GM21737 (cell line): ENCODE data around the gene PCMT1.
"Not testable (repeated sequence)": the region's sequence is repeated elsewhere in the genome, so short reads cannot be mapped to it uniquely, and the experiment has no call there.

Source experiments
- ATAC-seq: cut with Tn5 transposase; IDR thresholded peaks from one replicate; pipeline ENCODE4 v1.9.1; 2021; ENCODE audit warnings: mild to moderate bottlenecking, moderate library complexity; ENCODE audit not compliant: unreplicated experiment

Gene PCMT1

DNA sequence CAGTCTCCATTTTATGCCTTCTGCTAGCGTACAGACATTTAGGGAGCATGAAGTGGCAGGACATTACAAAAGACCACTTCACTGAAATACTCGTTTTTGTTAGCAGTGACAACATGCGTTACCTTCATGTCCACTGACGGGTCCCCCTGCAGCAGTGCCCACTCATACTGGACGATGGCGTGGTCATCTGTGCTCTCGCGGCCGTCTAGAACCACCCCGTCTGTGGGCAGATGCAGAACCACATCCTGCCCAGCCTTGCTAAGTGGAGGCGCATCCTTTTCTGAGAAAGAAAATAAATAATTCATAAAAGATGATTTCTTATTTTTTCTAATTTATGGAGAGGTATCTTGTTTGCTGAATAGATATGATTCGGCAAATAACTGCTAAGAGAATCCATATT is 103.3 kb downstream of the PCMT1 start:
- ATAC-seq = no peak

DNA sequence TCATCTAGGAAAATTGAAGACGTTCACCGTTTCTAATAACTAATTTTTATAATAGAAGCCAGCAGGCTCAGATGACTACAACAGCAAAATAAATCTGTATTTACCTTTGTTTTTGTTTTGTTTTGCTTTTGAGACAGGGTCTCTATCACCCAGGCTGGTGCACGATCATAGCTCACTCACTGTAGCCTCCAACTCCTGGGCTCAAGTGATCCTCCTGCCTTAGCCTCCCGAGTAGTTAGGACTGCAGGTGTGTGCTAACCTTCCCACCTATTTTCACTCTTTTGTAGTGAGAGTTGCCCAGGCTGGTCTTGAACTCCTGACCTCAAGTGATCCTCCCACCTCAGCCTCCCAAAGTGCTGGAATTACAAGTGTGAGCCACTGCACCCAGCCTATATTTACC is 104.5 kb downstream of the PCMT1 start:
- ATAC-seq = not testable (repeated sequence)

DNA sequence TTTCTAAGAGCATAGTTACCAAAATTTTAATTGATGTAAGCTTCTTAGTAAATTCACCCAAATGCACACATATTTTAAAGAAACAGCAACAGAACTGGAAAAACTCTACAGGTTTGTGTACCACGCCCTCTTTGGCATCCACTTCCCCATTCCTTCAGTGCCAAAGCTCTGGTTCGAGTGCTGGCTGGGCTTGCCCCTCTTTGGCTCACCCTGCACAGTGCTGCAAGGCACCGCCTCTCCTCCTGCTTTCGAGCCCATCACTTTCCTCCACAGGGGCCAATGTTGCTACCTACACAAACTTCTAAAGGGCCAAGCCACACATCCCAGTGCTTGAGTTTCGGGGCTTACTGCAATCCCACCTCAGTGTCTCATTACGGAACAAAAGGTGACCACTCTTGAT is 105.0 kb downstream of the PCMT1 start:
- no peak for ATAC-seq

DNA sequence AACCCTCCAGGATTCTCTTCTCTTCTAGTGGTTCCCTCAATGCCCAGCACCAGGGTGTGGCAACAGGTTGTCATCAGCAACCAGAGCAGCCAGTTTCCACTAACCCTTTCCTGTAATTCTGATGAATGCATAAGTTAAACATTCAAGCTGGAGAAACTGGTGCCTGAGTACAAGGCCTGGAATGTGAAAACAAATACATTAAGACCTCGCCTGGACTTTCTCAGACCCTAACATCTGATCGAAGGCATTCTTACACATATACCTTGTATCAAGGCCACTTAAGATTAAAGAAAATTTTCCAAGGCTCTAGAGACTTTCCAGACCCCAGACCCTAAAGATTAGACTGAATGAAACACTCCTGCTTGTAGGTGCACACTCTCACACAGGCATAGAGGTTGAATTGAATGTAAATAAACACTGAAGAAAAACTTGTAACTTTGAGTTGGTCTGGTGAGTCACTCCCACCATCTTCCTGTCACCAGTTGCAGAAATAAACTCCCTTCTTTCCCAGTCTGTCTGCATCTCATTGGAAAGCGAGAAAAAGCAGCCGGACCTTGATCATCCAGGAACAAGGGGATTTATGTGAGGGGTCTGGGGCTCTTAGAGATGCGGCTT is 105.6 kb downstream of the PCMT1 start:
- no peak for ATAC-seq

DNA sequence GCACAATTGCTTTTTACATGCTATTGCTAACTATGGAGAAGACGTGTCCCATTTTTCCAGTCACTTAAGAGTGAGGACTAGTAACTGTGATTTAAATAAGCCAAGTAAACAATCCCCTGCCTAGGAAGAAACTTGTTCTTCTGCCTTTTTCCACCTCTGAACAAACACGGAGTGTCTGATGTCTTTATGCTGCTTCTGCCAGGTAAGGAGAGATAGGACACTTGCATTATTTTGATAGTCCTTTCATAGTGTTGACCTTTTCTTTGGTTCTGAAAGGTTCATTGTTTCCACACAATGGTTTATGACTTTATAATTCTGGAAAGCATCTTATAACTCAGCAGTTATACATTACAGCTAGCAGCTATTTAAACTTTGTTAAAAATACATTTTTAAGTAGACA is 106.2 kb downstream of the PCMT1 start:
- ATAC-seq = no peak

DNA sequence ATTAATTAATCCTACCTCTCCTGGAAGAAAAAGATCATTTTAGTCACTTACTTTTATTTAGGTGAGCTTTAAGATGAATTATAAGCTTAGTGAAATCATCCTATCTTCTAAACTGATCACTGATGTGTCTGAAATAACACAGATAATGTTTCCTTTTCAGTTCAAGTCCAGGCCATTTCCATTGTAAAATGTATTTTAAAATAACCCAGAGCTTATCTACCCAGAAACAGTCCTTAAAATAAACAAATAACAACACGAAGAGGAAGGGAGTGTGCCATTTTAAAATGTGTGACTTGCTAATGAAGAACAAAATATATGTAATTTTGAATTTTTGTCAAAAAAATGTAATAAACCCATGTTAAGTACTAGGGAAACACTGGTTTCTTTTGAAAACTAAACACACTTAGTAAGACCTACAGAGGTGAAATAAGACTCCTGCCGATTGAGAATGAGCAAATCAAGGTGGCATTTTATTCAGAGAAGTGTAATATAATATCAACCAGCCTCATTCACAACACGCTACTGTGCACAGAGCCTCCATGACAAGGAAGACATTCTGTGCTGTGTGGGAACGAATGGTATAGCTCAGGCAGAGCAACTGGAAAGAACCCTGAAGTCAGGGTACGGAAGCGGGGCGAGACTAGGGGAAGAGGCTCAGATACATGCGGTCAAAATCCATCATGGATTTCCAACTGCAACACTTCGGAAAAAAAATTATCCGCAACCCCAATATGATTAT is 106.9 kb downstream of the PCMT1 start:
- ATAC-seq = no peak

DNA sequence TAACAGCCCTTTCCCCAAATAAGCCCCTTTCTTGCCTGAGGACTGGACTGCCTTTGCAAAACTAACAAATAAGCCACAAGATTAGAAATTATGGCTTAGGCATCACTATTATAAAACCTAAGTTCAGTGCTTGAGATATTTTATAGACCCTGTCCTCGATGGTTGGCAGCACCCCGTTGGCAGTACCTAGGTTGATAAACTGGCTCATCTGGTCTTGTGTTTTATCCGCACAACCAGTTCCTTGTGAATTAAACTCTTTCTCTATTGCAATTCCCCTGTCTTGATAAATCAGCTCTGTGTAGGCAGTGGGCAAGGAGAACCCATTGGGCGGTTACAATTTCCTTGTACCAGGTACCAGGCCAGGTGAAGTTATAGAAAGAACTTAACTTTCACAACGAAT is 108.0 kb downstream of the PCMT1 start:
- ATAC-seq = no peak

DNA sequence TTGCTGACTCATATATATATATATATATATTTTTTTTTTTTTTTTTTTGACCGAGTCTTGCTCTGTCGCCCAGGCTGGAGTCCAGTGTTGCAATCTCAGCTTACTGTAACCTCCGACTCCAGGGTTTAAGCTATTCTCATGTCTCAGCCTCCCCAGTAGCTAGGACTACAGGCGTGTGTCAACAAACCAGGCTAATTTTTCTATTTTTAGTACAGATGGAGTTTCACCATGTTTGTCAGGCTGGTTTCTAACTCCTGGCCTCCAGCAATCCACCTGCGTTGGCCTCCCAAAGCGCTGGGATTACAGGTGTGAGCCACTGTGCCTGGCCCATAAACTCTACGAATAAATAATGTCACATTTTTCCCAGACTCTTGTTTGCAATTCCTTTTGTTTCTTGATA is 109.8 kb downstream of the PCMT1 start:
- ATAC-seq = no peak

DNA sequence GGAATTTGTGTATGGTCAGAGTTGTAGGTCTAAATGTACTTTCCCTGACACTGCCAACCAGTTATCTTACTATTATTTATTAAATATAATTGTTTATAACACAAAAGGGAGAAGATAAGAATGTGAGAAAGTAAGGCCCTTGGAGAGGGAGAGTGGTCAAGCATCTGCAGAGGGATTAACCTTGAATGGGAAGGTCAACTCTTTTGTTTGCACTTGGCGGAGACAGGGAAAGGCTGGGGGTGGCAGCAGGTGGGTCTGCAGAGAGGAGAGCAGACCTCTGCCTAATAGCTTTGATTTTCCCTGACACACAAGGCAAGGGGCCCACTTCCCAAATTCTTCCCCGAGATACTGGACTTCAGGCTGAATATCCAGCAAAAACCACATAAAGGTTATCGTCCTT is 110.4 kb downstream of the PCMT1 start:
- no peak for ATAC-seq

DNA sequence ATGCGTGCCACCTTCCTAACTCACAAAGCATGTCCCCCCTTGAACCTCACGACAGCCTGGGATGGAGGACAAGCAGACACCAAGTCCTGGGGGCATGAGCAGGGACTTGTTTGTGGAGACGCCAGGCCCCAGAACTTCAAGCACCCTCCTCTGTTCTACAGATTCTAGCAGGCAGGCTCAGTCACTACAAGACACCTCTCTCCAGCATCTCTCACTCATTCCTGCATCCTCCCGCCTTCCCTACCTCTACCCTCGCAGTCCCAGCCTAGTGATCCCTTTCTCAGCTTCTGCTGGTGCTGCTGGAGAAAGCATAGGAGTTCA is 110.9 kb downstream of the PCMT1 start:
- ATAC-seq = no peak
